ENCODE measurements around the gene OR14J1. TPM values are rescaled to one million over a fixed set of nuclear protein-coding genes. Genes with fewer than 3 reads are reported as not detected.

The OR14J1 gene, protein sequence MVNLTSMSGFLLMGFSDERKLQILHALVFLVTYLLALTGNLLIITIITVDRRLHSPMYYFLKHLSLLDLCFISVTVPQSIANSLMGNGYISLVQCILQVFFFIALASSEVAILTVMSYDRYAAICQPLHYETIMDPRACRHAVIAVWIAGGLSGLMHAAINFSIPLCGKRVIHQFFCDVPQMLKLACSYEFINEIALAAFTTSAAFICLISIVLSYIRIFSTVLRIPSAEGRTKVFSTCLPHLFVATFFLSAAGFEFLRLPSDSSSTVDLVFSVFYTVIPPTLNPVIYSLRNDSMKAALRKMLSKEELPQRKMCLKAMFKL
- total RNA-seq (2021) = not detected in 2 replicates
- long read RNA-seq = 0 reads

DNA sequence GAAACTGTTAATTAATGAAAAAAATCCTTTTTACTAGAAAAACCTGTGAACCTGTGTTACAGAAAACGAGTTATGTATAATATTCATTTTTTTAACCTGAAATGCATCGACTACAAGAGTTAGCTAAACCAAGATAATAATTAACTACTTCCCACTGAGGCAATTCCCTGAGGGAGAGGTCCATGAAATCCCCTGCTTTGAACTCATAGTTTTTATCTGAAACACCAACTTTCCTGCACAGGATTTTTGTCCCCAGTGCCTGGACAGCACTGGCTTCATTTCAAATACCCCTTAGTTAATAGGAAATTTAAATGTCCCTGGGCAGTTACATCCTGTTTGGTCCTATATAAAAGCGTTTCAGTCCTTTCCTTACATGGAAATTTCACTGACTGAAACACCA lies at the start of gene OR14J1:
Gene OR14J1 (plus strand): TSS at position 386 of the 400 bp plus-strand sequence. CDS start 4,989 bp downstream, outside the sequence.
- no peak within 1 kb of the TSS for H3K27ac ChIP-seq (ENCODE audit: insufficient read length, low read depth, low read length)
- no peaks in the 10 kb centered on the region for H3K36me3 Mint-ChIP-seq (ENCODE audit: insufficient read depth in 1 of 3, low read depth in 3 of 3)
- H3K27ac Mint-ChIP-seq = no peak within 1 kb of the TSS
- H3K18ac ChIP-seq (ENCODE audit: insufficient read length, low read depth, low read length) = no peak within 1 kb of the TSS
- H3K79me2 ChIP-seq (ENCODE audit: insufficient read depth, low read length) = no peaks in the 10 kb centered on the region
- H3K4me3 Mint-ChIP-seq = no peak within 1 kb of the TSS
- no peak within 1 kb of the TSS for H2AFZ ChIP-seq (ENCODE audit: low read length)
- H2BK12ac ChIP-seq (ENCODE audit: insufficient read length, low read depth, low read length) = no peak within 1 kb of the TSS
- no peak within 1 kb of the TSS for H2AK5ac ChIP-seq (ENCODE audit: insufficient read length, low read length)
- H3K9me3 ChIP-seq (ENCODE audit: control insufficient read depth, low read depth, low read length) = no peaks in the 10 kb centered on the region
- no peaks in the 10 kb centered on the region for H3K4me1 ChIP-seq (ENCODE audit: insufficient read depth, low read length)
- no peak within 1 kb of the TSS for H4K91ac ChIP-seq (ENCODE audit: insufficient read length, low read depth, low read length)
- H3T11ph ChIP-seq (ENCODE audit: low read length) = no peak within 1 kb of the TSS
- no peak for DNase-seq
- no peaks in the 10 kb centered on the region for H3K79me1 ChIP-seq (ENCODE audit: insufficient read depth, low read depth, low read length, poor library complexity, severe bottlenecking)
- H4K5ac ChIP-seq (ENCODE audit: insufficient read length, low read depth, low read length) = no peak within 1 kb of the TSS
- no CpG with 5 or more reads among the region's 3 CpGs for WGBS (ENCODE audit: extremely low coverage, insufficient read length, low lambda C conversion rate)
- H4K20me1 ChIP-seq (ENCODE audit: control insufficient read depth, insufficient read depth, insufficient read length) = no peaks in the 10 kb centered on the region
- no peaks in the 10 kb centered on the region for H3K27me3 ChIP-seq (ENCODE audit: insufficient read depth, low read length)
- no peak within 1 kb of the TSS for H3K4me2 ChIP-seq (ENCODE audit: insufficient read depth, insufficient read length, low read length)
- H3K4ac ChIP-seq (ENCODE audit: low read depth, low read length) = no peak within 1 kb of the TSS
- no peak within 1 kb of the TSS for H4K8ac ChIP-seq (replicated peaks; ENCODE audit: insufficient read length, low read depth, low read length)
- H3K4me1 Mint-ChIP-seq = no peaks in the 10 kb centered on the region
- no peak within 1 kb of the TSS for H3K56ac ChIP-seq (ENCODE audit: insufficient read length, low read depth, low read length)
- H3K23ac ChIP-seq (ENCODE audit: insufficient read length, low read depth, low read length) = no peak within 1 kb of the TSS
- H2BK20ac ChIP-seq (ENCODE audit: low read depth, low read length, poor library complexity, severe bottlenecking) = no peak within 1 kb of the TSS
- H3K14ac ChIP-seq (ENCODE audit: insufficient read depth, low read length) = no peak within 1 kb of the TSS
- H2BK5ac ChIP-seq (ENCODE audit: insufficient read length, low read length) = no peak within 1 kb of the TSS
- no peak within 1 kb of the TSS for H3K9ac ChIP-seq (ENCODE audit: extremely low read depth, insufficient read length, low read length)
- no peaks in the 10 kb centered on the region for H3K9me3 Mint-ChIP-seq
- TF ChIP-seq, protein P1, sequence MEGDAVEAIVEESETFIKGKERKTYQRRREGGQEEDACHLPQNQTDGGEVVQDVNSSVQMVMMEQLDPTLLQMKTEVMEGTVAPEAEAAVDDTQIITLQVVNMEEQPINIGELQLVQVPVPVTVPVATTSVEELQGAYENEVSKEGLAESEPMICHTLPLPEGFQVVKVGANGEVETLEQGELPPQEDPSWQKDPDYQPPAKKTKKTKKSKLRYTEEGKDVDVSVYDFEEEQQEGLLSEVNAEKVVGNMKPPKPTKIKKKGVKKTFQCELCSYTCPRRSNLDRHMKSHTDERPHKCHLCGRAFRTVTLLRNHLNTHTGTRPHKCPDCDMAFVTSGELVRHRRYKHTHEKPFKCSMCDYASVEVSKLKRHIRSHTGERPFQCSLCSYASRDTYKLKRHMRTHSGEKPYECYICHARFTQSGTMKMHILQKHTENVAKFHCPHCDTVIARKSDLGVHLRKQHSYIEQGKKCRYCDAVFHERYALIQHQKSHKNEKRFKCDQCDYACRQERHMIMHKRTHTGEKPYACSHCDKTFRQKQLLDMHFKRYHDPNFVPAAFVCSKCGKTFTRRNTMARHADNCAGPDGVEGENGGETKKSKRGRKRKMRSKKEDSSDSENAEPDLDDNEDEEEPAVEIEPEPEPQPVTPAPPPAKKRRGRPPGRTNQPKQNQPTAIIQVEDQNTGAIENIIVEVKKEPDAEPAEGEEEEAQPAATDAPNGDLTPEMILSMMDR (conservative IDR thresholded peaks at IDR 0.05) = no peak
- no peak within 1 kb of the TSS for H2BK120ac ChIP-seq (ENCODE audit: low read depth, low read length, poor library complexity, severe bottlenecking)
- H3K23me2 ChIP-seq (ENCODE audit: insufficient read length, low read depth, low read length, poor library complexity, severe bottlenecking) = no peaks in the 10 kb centered on the region
- H2BK15ac ChIP-seq (ENCODE audit: low read depth, low read length) = no peak within 1 kb of the TSS
- H3K27me3 Mint-ChIP-seq (ENCODE audit: low read depth) = no peaks in the 10 kb centered on the region; the same call in 1 of the 2 replicates

Measured in H9 (cell line).